ENCODE results near the gene PCSK6.

Gene PCSK6

DNA sequence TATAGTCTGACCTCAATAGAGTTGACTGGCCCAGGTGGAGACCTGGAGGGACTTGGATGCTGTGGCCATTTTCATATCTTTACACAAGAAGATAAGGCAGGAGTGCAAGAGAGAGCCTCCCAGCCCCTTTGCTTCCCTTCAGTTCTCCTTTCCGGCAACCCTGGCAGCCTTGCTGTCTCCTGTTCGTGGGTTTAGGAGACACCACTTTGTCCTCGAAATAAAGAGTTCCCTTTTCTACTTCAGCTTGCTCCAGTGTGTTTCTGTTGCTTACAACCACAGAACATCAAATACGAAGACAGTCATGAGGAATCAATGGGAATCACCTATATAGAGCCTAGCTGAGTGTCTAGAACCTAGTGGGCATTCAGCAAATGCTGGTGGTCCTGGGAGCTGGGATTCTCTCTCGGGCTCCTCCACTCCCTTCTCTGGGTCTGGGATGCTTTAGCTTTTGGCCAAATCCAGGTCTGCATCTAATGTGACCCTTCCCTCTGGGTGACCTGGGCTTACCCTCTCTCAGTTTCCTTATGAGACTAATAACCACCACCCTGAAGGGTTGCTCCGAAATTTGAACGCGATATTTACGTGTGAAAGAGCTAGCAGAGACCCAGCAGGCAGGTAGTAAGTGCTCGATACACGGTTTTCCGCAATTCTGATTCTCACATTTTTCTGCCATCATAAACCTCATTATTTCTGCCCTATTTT lies 44.5 kb downstream of the PCSK6 start:
- DNase-seq = no peak

DNA sequence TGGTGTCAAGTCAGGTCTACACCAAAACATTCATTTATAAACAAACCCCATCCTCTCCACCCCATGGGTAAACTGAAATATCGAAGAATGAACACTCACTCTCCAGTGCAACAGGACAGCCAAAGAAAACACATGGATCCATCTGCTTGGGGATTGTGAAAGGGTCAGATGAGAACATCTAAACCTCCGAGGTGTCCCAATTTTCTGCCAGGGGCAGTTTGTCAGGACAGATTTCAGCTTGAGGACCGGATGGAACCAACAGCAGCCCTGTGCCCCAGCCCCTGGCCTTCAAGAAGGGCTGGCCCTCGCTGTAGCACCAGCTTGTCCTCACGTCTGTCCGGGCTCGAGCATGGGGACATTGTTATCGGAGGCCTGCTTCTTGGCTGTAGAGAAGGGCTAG lies 45.5 kb downstream of the PCSK6 start:
- no peak for DNase-seq

DNA sequence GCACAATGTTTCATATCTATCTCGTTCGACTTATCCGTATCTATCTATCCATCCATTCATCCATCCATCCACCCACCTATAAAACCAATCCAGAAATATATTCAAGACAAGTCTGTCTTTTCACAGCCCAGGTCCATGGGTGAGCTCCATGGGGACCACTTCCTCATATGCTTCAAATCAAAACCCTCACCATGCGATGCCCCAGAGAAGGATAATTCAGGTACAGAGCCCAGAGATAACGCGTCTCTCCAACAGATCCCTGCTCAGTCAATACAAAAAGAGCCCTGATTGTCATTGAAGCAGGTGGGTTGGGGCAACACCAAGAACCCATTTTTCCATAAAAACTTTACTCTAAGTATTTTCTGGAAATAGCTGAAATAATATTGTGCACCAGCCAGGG lies 47.2 kb downstream of the PCSK6 start:
- DNase-seq = no peak

DNA sequence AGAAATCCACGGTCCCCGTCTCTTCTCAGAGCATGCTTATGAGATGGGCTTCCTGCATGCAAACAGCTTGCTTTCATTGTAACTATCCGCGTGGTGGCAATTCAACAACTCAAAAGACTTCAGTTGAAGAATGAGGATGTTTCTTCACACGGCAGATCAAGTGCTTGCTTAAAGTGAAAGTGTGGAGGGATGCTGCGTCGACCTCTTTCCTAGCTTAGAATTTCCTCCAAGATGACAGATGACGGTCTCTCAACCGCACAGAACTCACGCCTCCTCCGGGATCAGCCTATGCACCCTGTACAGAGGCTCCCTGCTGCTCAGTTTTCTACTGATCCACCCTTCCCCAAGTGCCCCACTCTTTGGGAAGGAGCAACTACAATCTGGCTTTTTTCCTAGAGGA lies 47.8 kb downstream of the PCSK6 start:
- no peak for DNase-seq

DNA sequence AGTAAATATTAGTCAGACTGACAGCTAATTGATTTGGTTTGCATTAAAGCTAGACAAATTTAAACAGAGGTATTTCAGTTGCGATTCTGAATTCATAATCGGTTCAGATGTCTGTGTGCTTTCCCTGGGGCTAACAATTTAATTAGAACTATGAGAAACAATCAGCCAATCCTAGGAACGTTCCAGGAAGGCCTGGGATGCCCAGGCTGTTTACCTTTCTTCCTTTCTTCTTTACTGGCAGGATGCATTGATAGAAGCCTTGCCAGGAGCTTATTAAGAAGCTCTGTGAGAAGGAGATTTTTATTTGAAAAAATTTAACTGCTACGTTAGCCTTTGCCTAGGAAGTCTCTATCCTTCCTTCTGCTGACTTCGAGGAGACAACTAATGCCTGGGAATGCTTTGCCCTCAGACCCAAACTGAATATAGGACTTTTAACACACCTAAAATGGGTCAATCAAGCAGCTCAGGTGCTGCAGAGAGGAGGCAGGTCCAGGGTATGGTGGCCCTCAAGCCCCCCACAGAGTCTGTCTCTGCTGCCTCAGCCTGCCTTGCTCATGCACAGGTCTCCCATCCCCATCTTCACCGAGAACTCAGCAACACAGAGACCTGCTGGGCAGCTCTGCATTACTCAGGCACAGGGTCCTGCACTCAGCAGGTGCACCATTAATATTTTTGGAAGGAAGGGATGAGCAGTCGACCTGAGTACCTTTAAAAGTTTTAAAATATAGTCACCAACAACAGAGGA lies 48.5 kb downstream of the PCSK6 start:
- no peak for DNase-seq

- no peak for DNase-seq
Measured at GRCh38 chr15:101439920-101440319, 49.6 kb downstream of the PCSK6 start.

DNA sequence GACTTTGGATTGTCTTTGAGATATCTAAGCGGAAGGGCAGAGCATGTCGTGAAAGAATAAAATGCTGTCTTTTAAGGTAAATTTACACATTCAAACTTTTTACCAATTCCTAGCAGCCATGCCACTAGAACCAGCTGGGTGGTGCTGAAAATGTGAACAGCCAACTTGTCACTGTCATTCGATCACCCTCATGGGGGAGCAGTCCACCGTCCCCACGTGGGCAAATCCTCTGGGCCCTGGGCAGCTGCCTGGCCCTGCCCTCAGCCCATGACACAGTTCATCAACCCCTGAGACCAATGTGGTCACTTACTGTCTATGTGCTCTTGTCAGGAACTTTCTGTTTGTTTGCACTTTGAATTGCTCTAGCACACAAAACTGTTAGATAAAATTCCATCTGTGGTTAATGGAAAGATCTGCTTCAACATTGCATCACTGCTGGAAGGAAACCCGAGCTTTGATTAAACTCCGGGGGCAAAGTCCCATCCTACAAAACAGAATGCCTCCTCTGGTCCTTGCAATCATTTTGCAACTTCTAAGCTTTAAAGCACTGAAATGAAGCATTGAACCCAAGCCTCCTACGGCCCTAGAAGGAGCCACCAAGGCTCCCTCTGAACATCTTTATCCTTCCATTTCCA lies 50.1 kb downstream of the PCSK6 start:
- no peak for DNase-seq

GRCh38 chr15:101438482-101439284 lies 50.8 kb downstream of the PCSK6 start:
- DNase-seq = no peak

GRCh38 chr15:101437618-101438481 lies 51.7 kb downstream of the PCSK6 start:
- DNase-seq = no peak

DNA sequence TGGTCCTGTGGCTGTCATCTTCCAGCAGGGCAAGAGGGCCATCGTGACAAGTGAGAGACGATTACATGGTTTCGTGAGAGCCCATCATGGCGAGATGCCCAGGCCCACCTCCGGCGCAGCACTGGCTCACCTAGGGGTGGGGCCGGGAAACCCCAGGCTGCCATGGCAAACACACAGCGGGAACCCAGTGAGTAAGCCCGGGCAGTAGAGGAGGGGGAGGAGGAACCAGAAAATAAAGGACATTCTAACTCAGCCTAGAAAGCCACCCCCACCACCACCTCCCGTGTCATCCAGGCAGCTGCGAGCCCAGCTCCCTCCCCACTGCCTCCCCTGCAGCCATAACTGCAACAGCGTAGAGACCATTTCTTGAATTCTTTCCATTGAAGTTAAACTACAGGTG lies 52.3 kb downstream of the PCSK6 start:
- no peak for DNase-seq

GRCh38 chr15:101436526-101436925 lies 53.0 kb downstream of the PCSK6 start:
- no peak for DNase-seq

GRCh38 chr15:101435761-101436160 lies 53.7 kb downstream of the PCSK6 start:
- DNase-seq = no peak

DNA sequence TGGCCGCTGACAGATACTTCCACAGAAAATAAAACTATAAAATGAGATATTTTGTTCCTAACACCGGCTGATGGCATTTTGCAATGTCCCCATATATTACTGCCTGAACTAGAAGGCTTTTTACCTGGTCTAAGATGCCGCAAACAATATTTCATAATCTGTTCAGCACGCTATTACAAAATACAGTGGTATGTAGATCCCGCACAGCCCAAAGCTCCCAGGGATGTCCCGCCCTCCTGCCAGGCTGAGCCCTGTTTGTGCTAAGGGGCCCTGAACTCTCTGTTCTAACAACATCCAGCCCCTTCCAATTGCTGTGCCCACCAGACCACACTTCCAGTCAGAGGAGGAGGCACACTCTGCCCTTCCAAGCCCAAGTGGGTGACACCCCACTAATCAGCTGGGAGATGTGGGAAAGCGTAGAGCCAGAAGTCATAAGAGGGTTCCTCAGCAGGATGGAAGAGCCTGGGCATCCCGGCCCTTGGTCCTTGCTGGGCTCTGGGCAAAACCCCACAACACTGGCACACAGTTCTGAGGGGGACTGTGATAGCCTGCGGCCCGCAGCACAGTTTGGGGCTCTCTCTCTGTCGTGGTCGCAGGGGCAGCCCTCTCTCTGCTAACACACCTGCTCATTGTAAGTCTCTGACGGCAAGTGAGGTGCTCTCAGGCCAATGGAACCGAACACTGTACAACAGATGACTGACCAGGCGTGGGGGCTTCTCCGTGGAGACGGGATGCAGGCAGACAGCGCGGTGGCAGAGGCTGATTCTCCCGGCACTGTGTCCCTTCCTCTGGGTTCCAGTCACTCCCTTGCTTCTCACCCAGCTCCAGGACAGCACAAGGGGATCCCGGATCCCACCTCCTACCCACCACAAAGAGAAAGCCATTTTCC lies 55.2 kb downstream of the PCSK6 start:
- no peak for DNase-seq

DNA sequence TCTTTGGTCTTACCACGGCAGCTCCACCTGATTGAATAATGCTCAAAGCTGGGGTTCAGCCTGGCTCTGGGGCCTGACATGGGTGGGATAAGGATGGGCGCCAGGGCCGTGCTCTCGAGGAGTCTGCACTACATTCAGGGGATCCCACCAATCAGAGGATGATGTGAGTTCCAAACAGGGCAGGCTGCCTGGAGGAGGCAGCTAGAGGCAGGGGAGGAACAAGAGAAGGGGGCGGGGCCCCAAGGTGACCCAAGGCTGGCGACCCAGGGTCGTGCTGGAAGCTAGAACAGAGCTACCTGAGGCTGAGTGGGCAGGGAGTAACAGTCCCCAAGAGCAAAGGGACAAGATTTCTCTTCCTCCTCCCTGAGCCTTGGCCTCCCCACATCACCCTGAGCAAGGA lies 56.1 kb downstream of the PCSK6 start:
- no peak for DNase-seq

DNA sequence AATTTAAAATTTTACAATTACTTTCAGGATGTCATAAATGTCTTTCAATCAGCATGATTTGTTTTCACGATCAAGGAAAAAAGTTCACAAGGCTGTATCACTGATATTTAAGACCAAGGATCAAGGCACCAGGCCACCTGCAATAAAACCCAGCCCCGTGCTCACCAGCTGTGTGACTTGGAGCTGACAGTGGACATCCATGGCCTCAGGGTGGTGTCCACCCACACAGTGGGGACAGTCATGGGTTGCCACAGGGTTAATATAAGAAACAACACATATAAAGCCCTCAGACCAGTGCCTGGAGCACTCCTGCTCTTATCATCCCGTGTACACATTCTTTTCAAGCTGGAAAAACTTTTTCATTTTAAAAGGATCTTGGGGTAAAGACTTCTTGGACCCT lies 56.5 kb downstream of the PCSK6 start:
- no peak for DNase-seq

GRCh38 chr15:101431748-101432147 lies 57.8 kb downstream of the PCSK6 start:
- no peak for DNase-seq

DNA sequence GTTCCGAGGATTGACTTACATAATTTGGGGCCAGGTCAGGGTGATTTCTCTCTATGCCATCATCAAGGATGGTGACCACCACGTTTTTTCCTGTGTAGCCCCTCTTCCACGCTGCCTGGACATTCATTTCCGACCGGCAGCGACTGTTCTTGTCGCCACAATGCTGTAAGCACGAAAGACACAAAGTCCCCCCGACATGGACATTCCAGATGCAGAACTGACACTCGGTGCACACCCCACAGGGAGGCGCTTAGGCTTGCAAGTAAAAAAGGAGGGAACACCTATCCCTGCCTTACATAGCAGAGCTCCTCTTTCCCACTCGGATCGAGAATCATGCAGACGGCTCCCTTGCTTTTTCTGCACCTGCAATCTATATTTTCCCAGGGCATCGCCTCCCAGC lies 58.2 kb downstream of the PCSK6 start:
- no peak for DNase-seq

DNA sequence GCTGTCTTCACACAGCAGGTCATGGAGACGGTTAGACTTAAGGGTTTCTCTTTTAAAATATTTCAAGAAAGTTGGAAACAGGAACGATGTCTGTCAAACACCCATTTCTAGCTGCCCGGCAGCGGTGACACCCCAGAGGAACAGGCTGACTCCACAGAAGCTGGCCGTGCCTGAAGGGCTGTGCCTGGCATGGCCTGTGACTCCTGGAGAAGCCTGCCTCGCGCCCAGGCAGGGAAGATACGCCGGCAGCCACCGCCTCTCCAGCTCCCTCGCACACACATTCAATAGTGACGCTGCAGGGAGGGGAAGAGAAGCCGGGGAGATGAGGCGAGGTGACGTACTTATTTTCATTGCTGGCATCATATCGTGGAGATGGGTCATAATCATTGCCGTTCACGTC lies 59.9 kb downstream of the PCSK6 start:
- DNase-seq = no peak

DNA sequence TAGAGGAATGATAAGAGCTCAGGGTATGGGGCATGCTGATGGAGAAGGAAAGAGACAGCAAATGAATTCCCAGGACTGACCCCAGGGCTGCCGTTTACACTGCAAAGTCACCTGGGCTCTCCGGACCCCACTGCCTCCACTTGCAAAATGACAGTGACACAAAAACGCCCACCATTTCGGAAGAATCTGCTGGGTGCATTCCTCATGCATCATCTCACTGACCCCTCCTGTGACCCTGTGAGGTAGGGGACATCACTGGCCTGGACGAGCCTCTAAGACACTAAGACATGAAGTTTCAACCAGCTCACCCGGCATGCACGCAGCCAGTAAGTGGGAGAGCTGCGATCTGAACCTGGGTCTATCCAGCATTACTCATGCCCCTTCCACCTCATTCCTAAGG lies 60.3 kb downstream of the PCSK6 start:
- no peak for DNase-seq

DNA sequence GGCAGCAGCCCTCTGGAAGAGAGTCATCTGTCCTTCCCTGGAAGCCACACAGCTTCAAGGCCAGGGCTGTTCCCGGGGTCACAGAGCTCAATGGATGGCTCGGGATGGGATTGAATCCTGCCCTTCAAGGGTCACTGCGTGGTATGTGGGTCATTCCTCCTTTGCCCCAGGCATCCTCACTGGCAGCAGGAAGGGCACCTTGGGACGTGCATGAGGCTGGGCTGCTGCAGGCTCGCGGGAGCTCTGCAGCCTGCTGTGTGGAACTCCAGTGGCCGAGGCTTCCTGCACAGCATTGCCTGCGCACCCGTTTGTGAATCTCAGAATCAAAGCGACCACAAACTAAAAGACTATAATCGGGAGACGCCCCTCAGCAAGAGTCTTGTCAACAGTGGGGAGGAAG lies 60.7 kb downstream of the PCSK6 start:
- no peak for DNase-seq
